SH-SY5Y (cell line): ENCODE results near the gene SBNO2.

Source experiments
- GATA2 ChIP-seq: IDR thresholded peaks from 2 replicates; pipeline ENCODE4 v1.6.1; 2011; ENCODE audit warnings: mild to moderate bottlenecking, low read depth, low read length
- GATA3 ChIP-seq: IDR thresholded peaks from 2 replicates; pipeline ENCODE4 v1.6.1; 2011; ENCODE audit warnings: low read depth, mild to moderate bottlenecking, low read length, moderate library complexity

Gene SBNO2

DNA sequence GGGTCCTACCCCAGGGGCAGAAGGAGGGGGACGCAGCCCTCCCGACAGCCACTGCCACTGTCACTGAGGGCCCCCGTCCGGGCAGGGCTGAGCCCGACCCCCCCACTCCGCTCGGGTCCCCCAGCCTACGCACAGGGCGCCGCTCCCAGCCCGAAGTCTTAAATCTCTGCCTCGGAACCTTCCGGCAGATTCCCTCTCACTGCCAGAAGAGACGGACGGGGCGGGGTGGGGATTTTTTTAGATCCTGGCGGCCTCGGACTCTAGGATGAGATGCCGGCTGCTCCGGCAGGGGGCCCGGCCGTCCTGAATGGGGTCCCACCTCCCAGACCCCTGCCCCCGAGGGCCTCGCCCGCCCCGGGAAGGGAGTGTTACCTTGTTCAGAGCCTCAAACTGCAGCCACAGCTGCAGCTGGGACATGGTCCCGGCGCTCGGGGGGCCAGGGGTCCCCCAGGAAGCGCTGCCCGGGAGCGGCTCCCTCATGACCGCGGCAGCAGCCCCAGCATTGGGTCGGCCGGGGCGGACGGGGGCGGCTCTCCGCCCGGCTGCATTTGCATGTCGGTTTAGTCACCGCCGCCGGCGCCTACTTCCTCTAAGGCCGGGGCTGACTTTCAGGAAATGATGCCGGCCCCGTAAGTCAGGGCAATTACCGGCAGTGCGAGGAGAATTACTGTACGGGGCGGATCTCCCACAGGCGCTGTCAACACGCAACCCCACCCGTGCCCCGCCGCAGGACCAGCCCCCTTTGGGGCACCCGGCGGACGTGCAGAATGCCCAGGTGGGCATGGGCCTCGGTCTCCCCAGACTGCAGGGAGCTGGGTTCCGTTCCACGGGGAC lies 42.1 kb downstream of the SBNO2 start:
- TF ChIP-seq GATA2 = no peak
- TF ChIP-seq GATA3 = no peak

DNA sequence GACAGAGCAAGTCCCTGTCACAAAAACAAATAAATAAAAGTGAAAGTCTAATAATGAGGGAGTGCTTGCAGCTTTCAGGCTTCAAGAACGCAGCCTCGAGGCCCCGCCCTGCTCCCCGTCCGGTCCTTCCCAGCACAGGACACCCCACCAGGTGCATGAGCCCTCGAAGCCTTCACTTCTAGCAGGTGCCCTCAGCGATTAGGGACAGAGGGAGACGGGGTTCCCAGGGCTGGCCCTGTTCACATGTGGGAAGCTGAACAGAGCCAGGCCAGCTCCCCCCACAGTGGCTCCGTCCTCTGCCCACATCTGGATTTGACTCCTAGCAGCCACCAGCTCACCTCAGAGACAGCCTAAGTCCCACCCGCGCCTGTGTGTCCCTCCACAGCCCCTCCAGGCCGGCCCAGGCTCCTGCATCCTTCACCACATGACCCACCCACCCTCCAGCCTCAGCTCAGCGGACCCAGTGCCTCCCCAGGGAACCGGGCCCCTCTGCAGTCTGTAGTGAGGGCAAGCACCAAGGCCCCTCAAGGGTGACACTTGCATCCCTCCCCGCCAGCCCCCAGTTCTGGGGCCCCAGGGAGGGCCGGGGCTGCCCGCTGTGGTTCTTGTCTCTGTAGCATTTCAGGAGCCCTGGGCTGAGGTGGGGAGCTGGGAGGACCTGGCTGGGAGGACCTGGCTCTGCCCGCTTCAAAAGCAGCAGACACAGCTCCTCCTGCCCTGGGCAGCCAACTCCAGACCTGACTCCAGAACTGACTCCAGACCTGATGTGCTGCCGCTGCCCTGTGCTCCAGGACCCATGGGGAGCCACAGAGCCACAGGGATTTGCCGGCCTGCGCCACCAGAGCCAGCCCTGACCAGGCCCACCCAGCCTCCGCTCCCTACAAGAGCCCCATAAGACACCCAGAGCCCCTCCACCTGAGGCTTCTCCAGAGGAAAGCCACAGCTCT lies 43.0 kb downstream of the SBNO2 start:
- TF ChIP-seq GATA2 (no peak), GATA3 (no peak)

DNA sequence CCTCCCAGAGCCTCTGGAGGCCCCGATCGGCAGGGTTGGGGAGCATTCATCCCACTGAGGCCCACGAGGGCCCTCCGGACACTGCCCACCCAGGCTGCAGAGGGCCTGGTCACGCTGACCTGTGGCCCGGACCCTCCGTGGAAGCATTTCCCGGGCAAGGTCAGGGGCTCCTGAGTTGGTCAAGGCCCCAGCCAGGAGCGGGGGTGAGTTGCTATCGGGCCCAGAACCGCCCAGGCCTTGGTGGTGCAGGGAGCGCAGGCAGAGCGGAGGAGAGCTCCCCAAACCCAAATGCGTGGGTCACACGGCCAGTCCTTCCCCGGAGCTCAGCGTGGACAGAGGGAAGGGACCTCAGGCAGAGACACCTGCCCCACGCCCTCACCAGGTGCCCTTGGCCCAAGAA lies 44.5 kb downstream of the SBNO2 start:
- no peak for TF ChIP-seq GATA3
- no peak for TF ChIP-seq GATA2

DNA sequence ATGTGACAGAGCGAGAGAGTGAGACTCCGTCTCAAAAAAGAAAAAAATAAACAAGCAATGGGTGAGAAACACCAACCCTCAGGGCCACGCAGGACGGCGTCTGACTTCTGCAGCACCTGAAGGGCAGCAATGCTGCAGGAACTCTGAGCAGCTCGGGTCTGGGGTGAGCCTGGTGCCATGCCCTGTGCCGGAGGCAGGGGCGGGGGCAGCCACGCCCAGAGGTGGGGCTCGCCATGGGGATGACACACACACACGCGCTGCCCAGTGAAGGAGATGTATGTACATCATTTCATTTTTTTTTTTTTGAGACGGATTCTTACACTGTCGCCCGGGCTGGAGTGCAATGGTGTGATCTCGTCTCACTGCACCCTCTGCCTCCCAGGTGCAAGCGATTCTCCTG lies 46.0 kb downstream of the SBNO2 start:
- no peak for TF ChIP-seq GATA3
- TF ChIP-seq GATA2 = no peak

DNA sequence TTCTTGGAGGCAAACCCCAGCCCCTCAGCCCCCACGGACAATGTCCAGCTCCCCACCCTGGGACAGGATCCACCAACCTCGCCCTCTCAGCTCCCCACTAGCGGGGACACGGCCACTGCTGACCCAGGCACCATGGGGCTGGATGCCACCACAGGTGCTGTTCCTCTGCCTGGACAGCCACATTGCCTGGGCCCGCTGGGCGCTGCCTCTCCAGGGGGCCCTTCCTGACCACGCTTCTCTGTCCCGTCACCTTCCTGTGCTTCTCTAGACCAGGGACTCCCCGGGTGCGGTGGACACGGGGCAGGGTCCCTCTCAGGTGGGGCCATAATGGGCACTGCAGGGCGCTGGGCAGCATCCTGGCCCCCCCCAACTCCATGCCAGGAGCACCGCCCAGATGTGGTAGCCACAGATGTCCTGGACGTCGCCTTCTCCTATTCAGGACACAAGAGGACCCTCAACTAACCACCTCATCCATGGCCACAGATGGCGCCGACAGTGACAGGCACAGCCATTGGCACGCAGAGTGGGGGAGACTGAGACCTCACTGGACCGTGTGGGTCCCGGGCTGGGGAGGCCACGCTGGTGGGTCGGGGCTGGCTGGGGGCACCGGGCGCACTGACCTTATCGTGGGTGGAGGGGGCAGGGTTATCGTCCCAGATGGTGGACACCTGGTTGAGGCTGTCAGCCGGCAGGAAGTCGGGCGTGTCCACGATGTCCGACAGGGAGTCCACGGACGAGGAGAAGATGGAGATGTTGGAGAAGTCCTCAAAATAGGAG lies 46.9 kb downstream of the SBNO2 start:
- no peak for TF ChIP-seq GATA3
- no peak for TF ChIP-seq GATA2

DNA sequence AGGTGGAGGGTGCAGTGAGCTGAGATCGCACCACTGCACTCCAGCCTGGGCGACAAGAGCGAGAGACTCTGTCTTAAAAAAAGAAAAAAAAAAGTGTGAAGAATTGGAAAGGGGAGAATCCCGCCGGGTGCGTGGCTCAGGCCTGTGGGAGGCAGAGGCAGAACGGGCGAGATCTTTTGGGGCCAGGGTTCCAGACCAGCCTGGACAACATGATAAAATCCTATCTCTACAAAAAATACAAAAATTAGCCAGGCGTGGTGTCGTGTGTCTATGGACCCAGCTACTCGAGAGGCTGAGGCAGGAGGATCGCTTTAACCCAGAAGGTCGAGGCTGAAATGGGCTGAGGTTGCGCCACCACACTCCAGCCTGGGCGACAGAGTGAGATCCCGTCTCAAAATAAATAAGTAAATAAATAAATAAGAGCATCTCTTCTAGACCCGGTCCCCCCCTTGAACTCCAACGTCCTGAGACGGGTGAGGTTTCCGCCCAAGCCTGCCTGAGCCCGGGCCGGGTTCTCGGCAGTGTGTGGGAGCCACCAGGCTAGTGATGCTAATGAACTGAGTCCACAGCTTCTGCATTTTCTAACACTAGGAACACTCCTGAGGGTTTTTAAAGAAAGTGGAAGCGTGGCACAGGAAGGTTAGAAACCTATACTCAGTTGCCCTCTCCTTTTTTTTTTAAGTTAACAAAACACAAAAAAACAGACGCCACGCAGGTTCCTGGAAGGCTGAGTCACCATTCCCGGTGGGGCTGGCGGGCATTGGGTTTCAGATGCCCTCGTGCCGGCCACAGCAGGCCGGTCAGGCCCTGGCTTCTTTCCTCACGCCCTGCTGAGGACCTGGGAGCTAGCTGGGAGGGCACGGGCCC lies 48.2 kb downstream of the SBNO2 start:
- TF ChIP-seq GATA2 (no peak), GATA3 (no peak)

DNA sequence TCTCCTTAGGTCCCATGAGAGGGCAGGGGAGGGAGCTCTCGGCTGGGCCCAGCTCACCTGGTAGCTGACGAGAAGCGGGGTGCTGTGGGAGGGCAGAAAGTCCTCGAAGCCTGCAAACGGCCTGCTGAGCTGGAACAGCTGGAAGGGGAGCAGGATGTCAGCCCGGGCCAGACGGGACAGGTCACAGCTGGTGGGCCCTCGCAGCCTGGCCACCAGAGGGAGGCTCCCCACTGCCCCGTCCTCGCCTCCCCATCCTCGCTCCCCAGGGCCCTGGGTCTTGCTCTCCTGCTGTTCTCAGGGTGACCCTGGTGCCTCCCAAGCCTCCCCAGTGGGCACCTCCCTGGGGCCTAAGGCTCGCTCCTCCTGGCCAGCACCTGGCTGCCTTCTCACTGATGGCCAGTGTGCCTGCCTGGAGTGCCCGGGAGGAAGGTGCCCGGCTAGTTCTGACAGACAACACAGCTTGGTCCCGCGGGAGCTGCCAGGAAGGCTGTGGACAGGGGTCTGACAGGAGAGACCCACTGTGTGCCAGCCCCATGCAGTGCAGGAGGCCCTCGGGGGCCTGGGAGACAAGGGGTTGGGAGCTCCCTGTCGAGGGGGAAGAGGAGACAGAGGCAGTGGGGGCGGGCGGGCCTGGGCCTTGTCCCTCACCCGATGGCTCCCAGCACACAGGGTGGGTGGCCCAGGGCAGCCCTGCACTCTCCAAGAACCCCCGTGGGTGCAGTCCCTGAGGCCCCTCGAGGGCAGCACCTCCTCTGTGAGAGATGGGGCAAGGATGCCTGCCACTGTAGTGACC lies 50.0 kb downstream of the SBNO2 start:
- no peak for TF ChIP-seq GATA2
- TF ChIP-seq GATA3 = no peak

DNA sequence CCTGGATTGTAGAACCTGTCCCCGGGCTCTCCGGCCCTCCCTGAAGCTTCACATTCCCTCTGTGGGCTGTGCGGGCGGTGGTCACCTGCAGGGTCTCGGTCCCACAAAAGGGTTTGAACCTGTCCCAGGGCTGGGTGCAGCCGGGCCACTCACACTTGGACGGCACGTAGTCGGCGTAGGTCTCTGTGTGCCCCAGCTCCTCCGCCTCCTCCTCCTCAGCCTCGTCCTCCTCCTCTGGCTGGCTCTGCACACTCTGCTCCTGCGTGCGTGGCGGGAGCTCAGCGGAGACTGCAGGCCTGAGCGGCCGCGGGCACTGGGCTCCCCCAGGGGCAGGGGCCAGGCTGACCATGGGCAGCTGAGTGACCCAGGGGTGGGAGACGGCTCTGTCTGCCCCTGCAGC lies 50.7 kb downstream of the SBNO2 start:
- TF ChIP-seq GATA3 (no peak), GATA2 (no peak)

DNA sequence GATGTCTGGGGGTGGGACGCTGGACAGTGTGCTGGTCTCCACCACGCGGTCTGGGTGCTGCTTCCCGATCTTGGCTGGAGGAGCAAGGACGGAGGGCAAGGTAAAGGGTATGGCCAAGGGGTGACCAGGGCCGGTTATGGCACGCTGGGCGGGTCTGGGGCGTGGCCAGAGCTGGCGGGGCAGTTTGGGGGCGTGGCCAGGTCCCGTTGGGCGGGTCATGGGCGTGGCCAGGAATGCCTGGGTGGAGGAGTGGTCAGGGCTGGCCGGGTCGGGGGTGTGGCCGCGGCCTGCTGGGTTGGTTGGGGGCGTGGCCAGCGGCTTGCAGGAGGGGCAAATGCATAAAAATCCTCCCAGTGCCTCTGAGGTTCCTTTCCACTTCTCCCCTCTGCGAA lies 51.1 kb downstream of the SBNO2 start:
- TF ChIP-seq GATA3 = no peak
- no peak for TF ChIP-seq GATA2

DNA sequence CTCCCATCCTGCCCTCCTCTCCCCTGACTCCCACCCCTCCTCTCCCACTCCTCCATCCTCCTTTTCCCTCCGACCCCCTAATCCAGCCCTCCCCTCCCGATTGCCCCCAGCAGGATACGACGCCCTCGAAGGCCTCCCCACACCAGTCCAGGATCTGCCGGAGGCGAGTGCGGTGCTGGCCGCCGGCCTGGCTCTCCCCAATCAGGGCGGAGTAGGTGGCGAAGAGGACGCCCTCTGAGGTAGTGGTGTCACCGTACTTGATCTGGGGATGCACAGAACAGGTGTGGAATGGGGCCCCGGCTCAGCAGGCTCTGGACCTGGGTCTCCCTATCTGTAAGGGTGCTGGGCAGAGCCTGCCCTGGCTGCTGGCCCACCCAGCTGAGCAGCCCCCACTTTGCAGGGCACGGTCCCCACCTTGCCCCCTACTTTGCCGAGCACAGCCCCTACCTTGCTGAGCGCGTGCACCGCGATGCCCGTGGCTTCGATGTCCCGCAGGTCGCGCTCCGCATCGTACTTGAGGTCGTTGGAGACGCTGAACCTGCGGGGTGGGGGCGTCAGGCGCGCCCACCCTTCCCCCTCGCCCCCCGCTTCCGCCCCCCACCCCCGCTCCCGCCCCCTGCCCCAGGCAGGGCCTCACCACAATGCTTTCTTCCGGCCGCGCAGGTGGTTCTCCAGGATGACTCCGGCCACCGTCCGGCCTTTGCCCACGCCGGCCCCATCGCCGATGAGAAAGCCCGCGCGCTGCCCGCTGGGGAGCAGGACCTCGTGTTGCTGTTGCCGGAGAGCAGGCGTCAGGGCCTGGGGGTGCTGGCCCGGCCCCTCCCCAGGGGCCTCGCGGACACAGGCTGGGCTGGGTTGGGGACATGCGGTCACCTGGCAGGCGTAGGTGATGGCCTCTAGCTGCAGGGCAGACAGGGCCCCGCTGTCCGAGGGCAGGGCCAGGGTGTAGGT lies 51.8 kb downstream of the SBNO2 start:
- TF ChIP-seq GATA3 (no peak), GATA2 (no peak)

DNA sequence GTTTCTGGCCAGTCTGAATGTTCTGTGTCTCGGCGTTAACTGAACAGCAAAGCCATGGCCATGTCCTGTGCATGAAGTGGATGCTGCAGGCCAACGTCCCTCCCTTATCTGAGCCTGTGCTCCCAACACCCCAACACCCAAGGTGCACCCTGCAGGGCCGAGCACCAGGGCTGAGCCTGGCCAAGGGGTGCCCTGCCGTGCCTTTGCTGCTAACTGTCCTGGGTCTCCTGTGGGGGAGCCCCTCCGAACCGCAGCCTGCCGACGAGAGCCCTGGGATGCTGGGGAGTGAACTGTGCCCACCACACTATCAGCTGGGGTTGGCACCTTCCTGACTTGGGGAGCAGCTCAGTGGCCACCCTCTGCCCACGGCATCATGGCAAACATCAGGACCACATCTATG lies 52.7 kb downstream of the SBNO2 start:
- TF ChIP-seq GATA2 (no peak), GATA3 (no peak)
